Mesenchymal stem cell (in vitro differentiated cells and primary cell): ENCODE results near the gene AP5Z1.

Source experiments
- DNase-seq: peaks from one replicate; pipeline ENCODE4 v3.0.0-alpha.2; 2013
- H2AFZ ChIP-seq: one replicate; pipeline ENCODE4 v1.6.1; 2013; ENCODE audit warnings: low read depth, mild to moderate bottlenecking, control low read depth, inconsistent platforms, low read length, moderate library complexity
- H2AK5ac ChIP-seq: 2 replicates; pipeline ENCODE4 v1.6.1; 2013; ENCODE audit warnings: low read length, moderate library complexity, mild to moderate bottlenecking, inconsistent platforms; ENCODE audit not compliant: severe bottlenecking
- H2BK120ac ChIP-seq: one replicate; pipeline ENCODE4 v1.6.1; 2013; ENCODE audit warnings: low read depth, mild to moderate bottlenecking, inconsistent platforms, low read length, moderate library complexity
- H2BK12ac ChIP-seq, 2 experiments: one replicate each; pipeline ENCODE4 v1.6.1; 2013; ENCODE audit warnings: inconsistent platforms in 2 of 2, low read length in 2 of 2, mild to moderate bottlenecking in 2 of 2, moderate library complexity in 2 of 2, control low read depth in 1 of 2
- H2BK15ac ChIP-seq: one replicate; pipeline ENCODE4 v1.6.1; 2013; ENCODE audit warnings: mild to moderate bottlenecking, low read depth, inconsistent platforms; ENCODE audit not compliant: poor library complexity, severe bottlenecking
- H2BK5ac ChIP-seq: 2 replicates; pipeline ENCODE4 v1.6.1; 2013; ENCODE audit warnings: low read depth, mild to moderate bottlenecking, low read length, control low read depth, inconsistent platforms; ENCODE audit not compliant: poor library complexity, severe bottlenecking
- H3K14ac ChIP-seq, 2 experiments: one replicate each; pipeline ENCODE4 v1.6.1; 2013; ENCODE audit warnings: inconsistent platforms in 2 of 2, low read length in 2 of 2, control low read depth in 1 of 2, mild to moderate bottlenecking in 1 of 2, moderate library complexity in 1 of 2
- H3K18ac ChIP-seq, 2 experiments: one replicate each; pipeline ENCODE4 v1.6.1; 2013; ENCODE audit warnings: inconsistent platforms in 2 of 2, low read length in 2 of 2, control low read depth in 1 of 2, low read depth in 1 of 2, mild to moderate bottlenecking in 1 of 2
- H3K23ac ChIP-seq, 2 experiments: one replicate each; pipeline ENCODE4 v1.6.1; 2013; ENCODE audit warnings: inconsistent platforms in 2 of 2, low read length in 2 of 2, mild to moderate bottlenecking in 2 of 2, moderate library complexity in 2 of 2, control low read depth in 1 of 2
- H3K27ac ChIP-seq: 2 replicates; pipeline ENCODE4 v1.5.1; 2013; ENCODE audit warnings: mild to moderate bottlenecking, moderate library complexity, low read length, control low read depth, inconsistent platforms; ENCODE audit not compliant: poor library complexity, severe bottlenecking
- H3K27me3 ChIP-seq, 2 experiments: 2 replicates each; pipeline versions ENCODE4 v1.6.1 to v1.7.0; 2013; ENCODE audit warnings: low read length in 2 of 2, mild to moderate bottlenecking in 2 of 2, moderate library complexity in 2 of 2, control low read depth in 1 of 2, inconsistent platforms in 1 of 2; ENCODE audit not compliant: control insufficient read depth in 1 of 2, insufficient read depth in 1 of 2
- H3K36me3 ChIP-seq, 2 experiments: 2 replicates each; pipeline versions ENCODE4 v1.6.1 to v1.7.0; 2013; ENCODE audit warnings: low read length in 2 of 2, control low read depth in 1 of 2, inconsistent platforms in 1 of 2, low read depth in 1 of 2, mild to moderate bottlenecking in 1 of 2; ENCODE audit not compliant: insufficient read depth in 2 of 2, control insufficient read depth in 1 of 2
- H3K4ac ChIP-seq, 2 experiments: one replicate each; pipeline ENCODE4 v1.6.1; 2013; ENCODE audit warnings: inconsistent platforms in 2 of 2, low read length in 2 of 2, mild to moderate bottlenecking in 2 of 2, moderate library complexity in 2 of 2, control low read depth in 1 of 2, low read depth in 1 of 2
- H3K4me1 ChIP-seq: 2 replicates; pipeline ENCODE4 v1.6.1; 2013; ENCODE audit warnings: low read depth, low read length, control low read depth; ENCODE audit not compliant: control insufficient read depth, insufficient read depth
- H3K4me2 ChIP-seq: 2 replicates; pipeline ENCODE4 v1.6.1; 2013; ENCODE audit warnings: low read length, mild to moderate bottlenecking, inconsistent platforms; ENCODE audit not compliant: poor library complexity, severe bottlenecking
- H3K4me3 ChIP-seq, 2 experiments: 2 replicates each; pipeline versions ENCODE4 v1.5.1 to v1.7.0; 2013; ENCODE audit warnings: low read length in 2 of 2, mild to moderate bottlenecking in 2 of 2, control low read depth in 1 of 2, low read depth in 1 of 2; ENCODE audit not compliant: insufficient read depth in 1 of 2
- H3K79me1 ChIP-seq: replicated peaks from 2 replicates; pipeline ENCODE4 v1.6.1; 2013; ENCODE audit warnings: mild to moderate bottlenecking, control low read depth, low read length, inconsistent platforms; ENCODE audit not compliant: poor library complexity, severe bottlenecking
- H3K9ac ChIP-seq: 2 replicates; pipeline ENCODE4 v1.7.0; 2013; ENCODE audit warnings: mild to moderate bottlenecking, low read length, moderate library complexity
- H3K9me3 ChIP-seq: 2 replicates; pipeline ENCODE4 v1.7.0; 2013; ENCODE audit warnings: mild to moderate bottlenecking, low read length; ENCODE audit not compliant: control insufficient read depth
- H4K8ac ChIP-seq: one replicate; pipeline ENCODE4 v1.6.1; 2013; ENCODE audit warnings: inconsistent platforms, mild to moderate bottlenecking, low read length, moderate library complexity
- H4K91ac ChIP-seq: one replicate; pipeline ENCODE4 v1.6.1; 2013; ENCODE audit warnings: mild to moderate bottlenecking, low read length, inconsistent platforms
- WGBS: methylation state at CpG from one replicate; pipeline ENCODE4 v1.1.7; 2013; ENCODE audit warnings: mixed read lengths; 5-methylcytosine and 5-hydroxymethylcytosine counted together

Gene AP5Z1

GRCh38 chr7:4742852-4743251 is 32.6 kb upstream of the AP5Z1 start:
- no peak overlapping the region for H4K8ac ChIP-seq
- H2AFZ ChIP-seq, result no peak overlapping the region
- H3K18ac ChIP-seq, result peak overlapping the region; percentile 41 to 77
- H2BK5ac ChIP-seq, result no peak overlapping the region
- no peaks in the 10 kb centered on the region for H3K9me3 ChIP-seq
- H2BK120ac ChIP-seq, result no peak overlapping the region
- H3K79me1 ChIP-seq, result peaks cover 26% of the 10 kb centered on the region
- peak overlapping the region; percentile 36 for H2BK15ac ChIP-seq
- DNase-seq, result no peak
- H3K9ac ChIP-seq, result peak overlapping the region; percentile 15
- H3K14ac ChIP-seq, result no peak overlapping the region
- no peak overlapping the region for H3K4me2 ChIP-seq
- peak overlapping the region; percentile 49 to 83 for H2BK12ac ChIP-seq
- H3K4me3 ChIP-seq, result no peak overlapping the region
- peak overlapping the region; percentile 9 for H2AK5ac ChIP-seq
- H3K27me3 ChIP-seq, result no peaks in the 10 kb centered on the region
- H3K23ac ChIP-seq, result no peak overlapping the region
- peaks cover 34 to 44% of the 10 kb centered on the region in 2 experiments for H3K36me3 ChIP-seq
- H3K4ac ChIP-seq, result peak overlapping the region in 1 of 2 experiments; percentile 41
- no peak overlapping the region for H3K27ac ChIP-seq
- 92% methylated on average over 10 of the region's 10 CpGs for WGBS
- H4K91ac ChIP-seq, result no peak overlapping the region
- H3K4me1 ChIP-seq, result peaks cover 55% of the 10 kb centered on the region

GRCh38 chr7:4744391-4745264 is 30.8 kb upstream of the AP5Z1 start:
- Histone ChIP-seq H2AK5ac (peak overlapping the region; percentile 99), H3K27me3 (no peaks in the 10 kb centered on the region), H3K23ac (no peak overlapping the region), H2BK15ac (peak overlapping the region; percentile 91), H3K9me3 (no peaks in the 10 kb centered on the region), H3K36me3 (peaks cover 49 to 52% of the 10 kb centered on the region in 2 experiments), H3K4me3 (peak overlapping the region; percentile 40 to 63), H2BK12ac (peak overlapping the region; percentile 85 to 91), H3K9ac (peak overlapping the region; percentile 97), H3K18ac (peak overlapping the region; percentile 91 to 97), H3K4ac (peak overlapping the region; percentile 45 to 66), H3K14ac (peak overlapping the region in 1 of 2 experiments; percentile 13), H3K27ac (peak overlapping the region; percentile 99), H4K91ac (peak overlapping the region; percentile 98), H3K79me1 (peaks cover 26% of the 10 kb centered on the region), H2BK120ac (peak overlapping the region; percentile 98), H4K8ac (peak overlapping the region; percentile 95), H3K4me1 (peaks cover 57% of the 10 kb centered on the region), H3K4me2 (peak overlapping the region; percentile 35), H2BK5ac (peak overlapping the region; percentile 94), H2AFZ (no peak overlapping the region)
- peak; percentile 100 for DNase-seq
- WGBS, result 20% methylated on average over 25 of the region's 31 CpGs

- Histone ChIP-seq H4K91ac (no peak overlapping the region), H3K79me1 (peaks cover 29% of the 10 kb centered on the region), H3K14ac (no peak overlapping the region), H3K27me3 (no peaks in the 10 kb centered on the region), H2AK5ac (no peak overlapping the region), H2BK12ac (no peak overlapping the region), H3K18ac (peak overlapping the region in 1 of 2 experiments; percentile 73), H4K8ac (no peak overlapping the region), H2BK120ac (peak overlapping the region; percentile 75), H3K4me1 (peaks cover 56% of the 10 kb centered on the region), H3K9ac (peak overlapping the region; percentile 95), H2BK15ac (no peak overlapping the region), H3K4me3 (peak overlapping the region in 1 of 2 experiments; percentile 77), H3K27ac (peak overlapping the region; percentile 99), H3K36me3 (peaks cover 56 to 57% of the 10 kb centered on the region in 2 experiments), H3K4me2 (peak overlapping the region; percentile 8), H3K9me3 (no peaks in the 10 kb centered on the region), H2BK5ac (peak overlapping the region; percentile 62), H3K4ac (peak overlapping the region in 1 of 2 experiments; percentile 58), H3K23ac (no peak overlapping the region), H2AFZ (no peak overlapping the region)
- no peak for DNase-seq
- 12% methylated on average over 7 of the region's 18 CpGs for WGBS
Measured at GRCh38 chr7:4745265-4745919, 30.0 kb upstream of the AP5Z1 start.
